BJ (cell line): ENCODE results near the gene SPG7. TPM values are rescaled to one million over a fixed set of nuclear protein-coding genes. Genes with fewer than 3 reads are reported as not detected.

Experiments
- CTCF ChIA-PET: fragments of 350-600 bp; formaldehyde crosslinking; extraction: SDS; loops from one replicate; lab custom pipeline; 2021; ENCODE audit warnings: antibody characterized with exemption, inconsistent platforms; lab: Yijun Ruan, JAX
- POLR2A ChIA-PET: fragments of 300-600 bp; sonication (Branson Sonifier 250); formaldehyde crosslinking; extraction: SDS; loops from one replicate; lab custom pipeline; 2021; ENCODE audit warnings: antibody characterized with exemption; lab: Charles Lee
- DNase-seq: peaks from one replicate; pipeline ENCODE4 v3.0.0-alpha.2; 2011; ENCODE audit warnings: low read depth
- H3K27me3 ChIP-seq: 2 replicates; pipeline ENCODE4 v1.6.0; 2011; ENCODE audit warnings: low read length; ENCODE audit not compliant: control insufficient read depth, insufficient read depth
- H3K36me3 ChIP-seq: 2 replicates; pipeline ENCODE4 v1.5.1; 2011; ENCODE audit warnings: low read length; ENCODE audit not compliant: control insufficient read depth, insufficient read depth
- H3K4me3 ChIP-seq: 2 replicates; pipeline ENCODE4 v1.5.1; 2011; ENCODE audit warnings: low read depth, mild to moderate bottlenecking, control low read depth, low read length
- polyA plus RNA-seq: library from polyadenylated mRNA; depleted of rRNA; stranded (reverse); fragments of >200 nt; gene quantifications from 2 replicates; pipeline ENCODE4 v1.2.3, GENCODE V29; 2011
- TF ChIP-seq, protein P1 (sequence below): IDR thresholded peaks from 2 replicates; pipeline ENCODE4 v1.5.1; 2011; ENCODE audit warnings: low read depth, mild to moderate bottlenecking, control low read depth, inconsistent platforms, low read length, moderate library complexity; ENCODE audit not compliant: insufficient read depth

SPG7 gene
- polyA plus RNA-seq, 1 experiment = 45.0 TPM

DNA sequence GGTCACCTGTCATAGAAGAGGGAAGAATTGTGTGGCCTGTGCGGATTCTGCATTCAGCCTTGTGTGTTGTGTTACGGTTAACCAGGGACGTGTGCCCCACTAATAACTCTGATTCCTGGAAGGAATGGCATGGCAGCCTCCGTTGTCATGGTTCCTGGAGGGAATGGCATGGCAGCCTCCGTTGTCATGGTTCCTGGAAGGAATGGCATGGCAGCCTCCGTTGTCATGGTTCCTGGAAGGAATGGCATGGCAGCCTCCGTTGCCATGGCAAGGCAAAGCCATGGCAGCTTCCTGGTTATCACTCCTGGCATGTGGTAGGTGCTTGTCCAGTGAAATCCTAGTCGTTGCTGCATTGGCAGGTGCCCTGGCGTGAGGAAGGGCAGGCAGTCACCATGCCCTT is 8.9 kb downstream of the SPG7 start:
- Histone ChIP-seq H3K27me3 (no peaks in the 10 kb centered on the region), H3K4me3 (no peak overlapping the region), H3K36me3 (peaks cover 24% of the 10 kb centered on the region)
- ChIA-PET CTCF (interaction anchor here (0.6 kb wide), 1 partner anchor 200 kb away, joined by 3 read pairs; no protein-coding TSS in a partner anchor), POLR2A (no interaction called here)
- DNase-seq = no peak
- TF ChIP-seq, protein P1, sequence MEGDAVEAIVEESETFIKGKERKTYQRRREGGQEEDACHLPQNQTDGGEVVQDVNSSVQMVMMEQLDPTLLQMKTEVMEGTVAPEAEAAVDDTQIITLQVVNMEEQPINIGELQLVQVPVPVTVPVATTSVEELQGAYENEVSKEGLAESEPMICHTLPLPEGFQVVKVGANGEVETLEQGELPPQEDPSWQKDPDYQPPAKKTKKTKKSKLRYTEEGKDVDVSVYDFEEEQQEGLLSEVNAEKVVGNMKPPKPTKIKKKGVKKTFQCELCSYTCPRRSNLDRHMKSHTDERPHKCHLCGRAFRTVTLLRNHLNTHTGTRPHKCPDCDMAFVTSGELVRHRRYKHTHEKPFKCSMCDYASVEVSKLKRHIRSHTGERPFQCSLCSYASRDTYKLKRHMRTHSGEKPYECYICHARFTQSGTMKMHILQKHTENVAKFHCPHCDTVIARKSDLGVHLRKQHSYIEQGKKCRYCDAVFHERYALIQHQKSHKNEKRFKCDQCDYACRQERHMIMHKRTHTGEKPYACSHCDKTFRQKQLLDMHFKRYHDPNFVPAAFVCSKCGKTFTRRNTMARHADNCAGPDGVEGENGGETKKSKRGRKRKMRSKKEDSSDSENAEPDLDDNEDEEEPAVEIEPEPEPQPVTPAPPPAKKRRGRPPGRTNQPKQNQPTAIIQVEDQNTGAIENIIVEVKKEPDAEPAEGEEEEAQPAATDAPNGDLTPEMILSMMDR = no peak

DNA sequence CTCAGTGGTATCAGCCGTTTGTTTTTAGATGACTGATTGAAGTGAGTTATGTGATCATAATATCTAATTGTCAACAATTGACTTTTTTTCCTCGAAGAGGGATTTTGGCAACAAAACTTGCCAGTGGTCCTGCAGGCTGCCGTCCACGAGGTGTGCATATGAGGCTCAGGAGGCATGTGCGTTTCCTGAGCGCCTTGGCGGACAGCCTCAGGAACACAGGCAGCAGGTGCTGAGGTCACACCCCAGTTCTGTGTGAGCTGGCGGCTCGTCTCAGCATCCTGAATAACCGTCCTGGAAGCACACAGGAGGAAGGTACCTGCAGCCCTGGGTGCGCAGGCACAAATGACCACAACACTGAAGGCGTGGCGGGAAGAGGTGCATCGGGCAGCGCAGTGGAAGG is 11.7 kb downstream of the SPG7 start:
- no peak for DNase-seq
- ChIA-PET POLR2A (no interaction called here), CTCF (no interaction called here)
- Histone ChIP-seq H3K4me3 (no peak overlapping the region), H3K36me3 (peaks cover 35% of the 10 kb centered on the region), H3K27me3 (no peaks in the 10 kb centered on the region)
- TF ChIP-seq, protein P1 = no peak

DNA sequence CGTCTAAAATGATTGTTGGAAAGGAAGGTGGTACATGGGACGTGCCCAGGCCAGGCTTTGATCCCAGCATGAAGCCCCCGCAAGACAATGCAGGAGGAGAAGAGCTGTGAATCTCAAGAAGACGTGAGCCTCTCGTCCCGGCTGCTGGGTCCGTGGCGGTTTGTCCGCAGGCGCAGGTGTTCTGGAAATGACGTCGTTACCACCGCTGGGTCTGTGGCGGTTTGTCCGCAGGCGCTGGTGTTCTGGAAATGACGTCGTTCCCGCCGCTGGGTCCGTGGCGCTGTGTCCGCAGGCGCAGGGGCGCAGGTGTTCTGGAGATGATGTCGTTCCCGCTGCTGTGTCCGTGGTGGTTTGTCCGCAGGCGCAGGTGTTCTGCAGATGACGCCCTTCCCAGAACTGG is 14.1 kb downstream of the SPG7 start:
- DNase-seq = no peak
- Histone ChIP-seq H3K4me3 (no peak overlapping the region), H3K36me3 (peaks cover 45% of the 10 kb centered on the region), H3K27me3 (no peaks in the 10 kb centered on the region)
- TF ChIP-seq, protein P1 = no peak
- POLR2A ChIA-PET = no interaction called here
- CTCF ChIA-PET = no interaction called here

DNA sequence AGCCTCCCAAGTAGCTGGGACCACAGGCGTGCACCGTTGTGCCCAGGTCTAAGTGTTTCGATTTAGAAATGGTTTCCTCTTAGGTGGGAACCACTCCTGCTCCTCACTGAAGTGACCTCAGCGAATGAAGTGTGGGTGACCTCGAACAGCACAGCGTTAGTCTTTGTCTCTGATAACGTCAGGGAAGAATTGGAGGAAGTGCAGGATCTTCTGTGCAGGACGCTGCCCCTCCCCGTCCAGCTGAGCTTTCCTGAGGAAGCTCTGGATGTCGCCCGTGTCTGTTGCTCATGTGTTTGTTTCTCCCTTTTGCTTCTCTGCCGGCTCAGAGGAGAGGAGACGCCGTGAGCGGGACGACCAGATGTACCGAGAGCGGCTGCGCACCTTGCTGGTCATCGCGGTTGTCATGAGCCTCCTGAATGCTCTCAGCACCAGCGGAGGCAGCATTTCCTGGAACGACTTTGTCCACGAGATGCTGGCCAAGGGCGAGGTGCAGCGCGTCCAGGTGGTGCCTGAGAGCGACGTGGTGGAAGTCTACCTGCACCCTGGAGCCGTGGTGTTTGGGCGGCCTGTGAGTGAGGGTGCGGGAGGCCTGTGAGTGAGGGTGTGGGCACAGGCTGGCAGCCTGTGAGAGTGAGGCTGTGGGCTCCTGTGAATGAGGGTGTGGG is 15.6 kb downstream of the SPG7 start:
- Histone ChIP-seq H3K27me3 (no peaks in the 10 kb centered on the region), H3K36me3 (peaks cover 42% of the 10 kb centered on the region), H3K4me3 (no peak overlapping the region)
- TF ChIP-seq, protein P1 = no peak
- DNase-seq = no peak
- ChIA-PET POLR2A (no interaction called here), CTCF (interaction anchor here (1.2 kb wide), 1 partner anchor 15 kb away, joined by 3 read pairs; no protein-coding TSS in a partner anchor)

DNA sequence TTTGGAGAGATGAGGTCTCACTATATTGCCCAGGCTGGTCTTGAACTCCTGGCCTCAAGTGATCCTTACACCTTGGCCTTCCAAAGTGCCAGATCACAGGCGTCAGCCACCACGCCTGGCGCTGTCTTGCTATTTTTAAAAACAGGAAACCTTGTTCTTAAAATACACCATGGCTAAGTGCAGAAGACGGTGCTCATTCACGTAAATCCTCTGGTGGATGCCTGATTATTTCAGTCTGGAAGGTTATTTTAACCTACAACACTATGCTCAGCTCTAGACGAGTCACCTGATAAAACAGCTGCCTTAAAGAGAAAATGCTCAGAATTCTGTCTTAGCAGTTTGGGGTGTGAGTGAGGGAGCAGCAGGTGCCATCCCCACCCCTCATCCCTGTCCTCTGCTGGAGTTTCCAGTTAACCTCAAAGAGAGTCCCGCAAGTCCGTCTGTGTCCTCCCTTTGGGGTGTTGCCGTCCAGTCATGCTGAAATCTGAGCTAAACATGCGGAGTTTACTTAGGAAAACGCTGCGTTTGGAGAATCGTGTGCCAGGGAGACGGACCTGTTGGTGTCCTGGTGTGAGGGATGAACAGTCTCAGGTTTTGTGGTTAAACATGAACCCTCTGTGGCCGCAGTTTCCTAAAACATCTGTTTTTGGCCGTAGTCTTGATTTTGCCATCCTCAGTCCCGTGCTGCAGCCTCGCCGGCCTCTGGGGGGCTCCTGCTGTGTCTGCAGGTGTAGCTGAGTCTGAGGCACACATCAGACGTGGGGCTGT is 17.1 kb downstream of the SPG7 start:
- ChIA-PET CTCF (no interaction called here), POLR2A (no interaction called here)
- H3K27me3 ChIP-seq = no peaks in the 10 kb centered on the region
- DNase-seq = no peak
- TF ChIP-seq, protein P1 = no peak
- peaks cover 42% of the 10 kb centered on the region for H3K36me3 ChIP-seq
- H3K4me3 ChIP-seq = no peak overlapping the region
